HUES64 (cell line): Measurements from ENCODE around the gene CEP170B.

Source experiments
- H3K27ac ChIP-seq: 2 replicates; pipeline ENCODE4 v1.7.0; 2013; ENCODE audit warnings: low read depth, low read length, inconsistent platforms
- H3K27me3 ChIP-seq: 2 replicates; pipeline ENCODE4 v1.6.1; 2013; ENCODE audit warnings: mild to moderate bottlenecking, low read length; ENCODE audit not compliant: insufficient read depth
- H3K36me3 ChIP-seq: 2 replicates; pipeline ENCODE4 v1.6.1; 2013; ENCODE audit warnings: mild to moderate bottlenecking, low read length; ENCODE audit not compliant: insufficient read depth
- H3K4me1 ChIP-seq: 2 replicates; pipeline ENCODE4 v1.6.1; 2013; ENCODE audit warnings: mild to moderate bottlenecking, low read length, moderate library complexity; ENCODE audit not compliant: insufficient read depth
- H3K4me3 ChIP-seq: 2 replicates; pipeline ENCODE4 v1.5.1; 2013; ENCODE audit warnings: mild to moderate bottlenecking, low read length, moderate library complexity
- H3K9ac ChIP-seq: 2 replicates; pipeline ENCODE4 v1.6.1; 2013; ENCODE audit warnings: mild to moderate bottlenecking, low read depth, low read length
- H3K9me3 ChIP-seq: 2 replicates; pipeline ENCODE4 v1.6.1; 2013; ENCODE audit warnings: low read depth, low read length; ENCODE audit not compliant: insufficient read depth
- WGBS: fragments of 150-250, 120-280 bp; methylation state at CpG from one replicate; pipeline ENCODE4 v1.1.7; 2013; ENCODE audit warnings: missing lambda C conversion rate; 5-methylcytosine and 5-hydroxymethylcytosine counted together

CEP170B gene

DNA sequence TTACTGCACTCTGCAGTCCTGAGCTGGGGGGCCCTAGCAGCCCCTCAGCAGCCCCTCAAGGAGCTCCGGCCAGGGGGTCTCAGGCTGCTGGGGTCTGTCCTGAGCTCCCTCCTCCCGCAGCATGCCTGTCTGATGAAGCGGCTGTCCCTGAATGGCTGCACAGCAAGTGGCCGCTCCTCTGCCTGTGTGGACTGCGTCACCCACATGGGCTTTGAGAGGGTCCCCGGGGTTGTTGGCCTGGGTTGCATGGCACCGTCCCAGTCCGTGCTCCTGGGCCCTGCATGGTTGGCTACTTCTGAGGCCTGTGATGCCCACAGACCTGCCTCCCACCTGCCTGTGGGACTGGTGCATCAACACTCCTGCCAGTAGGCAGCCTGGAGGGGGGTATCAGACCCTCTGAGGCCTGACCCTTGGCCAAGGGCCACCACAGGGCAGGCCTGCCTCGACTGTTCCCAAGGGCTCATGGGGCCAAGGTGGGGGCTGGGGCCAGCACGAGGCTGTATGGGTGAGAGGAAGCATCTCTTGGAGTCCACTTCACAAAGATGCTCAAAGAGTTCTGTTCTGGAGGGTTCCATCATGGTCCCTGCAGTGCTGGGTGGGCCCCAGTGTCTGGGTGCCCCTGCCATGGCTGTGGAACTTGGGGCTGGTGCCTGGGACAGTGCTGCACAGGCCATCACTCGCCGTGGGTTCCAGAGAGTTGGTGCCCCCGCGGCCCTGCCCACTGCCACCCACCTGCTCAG, 12.2 kb downstream of the CEP170B start:
- no peaks in the 10 kb centered on the region for H3K9me3 ChIP-seq
- WGBS = 87% methylated on average over 14 of the region's 14 CpGs
- H3K36me3 ChIP-seq = peaks cover 13% of the 10 kb centered on the region
- no peak overlapping the region for H3K4me3 ChIP-seq
- peaks cover 10% of the 10 kb centered on the region for H3K4me1 ChIP-seq
- H3K27ac ChIP-seq = no peak overlapping the region
- no peaks in the 10 kb centered on the region for H3K27me3 ChIP-seq
- H3K9ac ChIP-seq = no peak overlapping the region

- H3K9ac ChIP-seq = no peak overlapping the region
- no peaks in the 10 kb centered on the region for H3K9me3 ChIP-seq
- H3K4me1 ChIP-seq = peaks cover 4% of the 10 kb centered on the region; the same call in 1 of the 2 replicates
- no peak overlapping the region for H3K27ac ChIP-seq
- no peak overlapping the region for H3K4me3 ChIP-seq
- peaks cover 13% of the 10 kb centered on the region for H3K36me3 ChIP-seq
- no peaks in the 10 kb centered on the region for H3K27me3 ChIP-seq
- 81% methylated on average over 27 of the region's 30 CpGs for WGBS
These were observed 12.9 kb downstream of the CEP170B start for GRCh38 chr14:104877806-104878550.

DNA sequence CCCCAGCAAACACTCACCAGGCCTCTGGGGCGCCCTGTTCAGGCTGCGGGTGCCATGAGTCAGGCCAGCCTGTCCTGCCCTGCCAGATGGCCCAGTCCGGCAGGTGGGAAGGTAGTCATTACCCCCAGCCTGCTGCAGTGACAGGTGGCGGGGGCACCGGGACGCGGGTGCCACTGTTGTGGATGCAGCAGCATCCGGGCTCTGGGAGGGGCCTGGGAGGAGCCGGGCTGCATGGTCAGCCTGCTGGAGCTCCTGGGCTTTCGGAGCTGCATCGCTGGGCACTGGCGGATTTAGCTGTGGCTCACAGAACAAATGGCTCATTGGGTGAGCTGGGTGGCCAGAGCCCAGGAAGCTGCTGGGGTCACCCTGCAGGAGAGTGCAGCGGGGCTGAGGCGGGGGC, 13.5 kb downstream of the CEP170B start:
- peaks cover 19% of the 10 kb centered on the region for H3K36me3 ChIP-seq
- no peak overlapping the region for H3K4me3 ChIP-seq
- no peaks in the 10 kb centered on the region for H3K27me3 ChIP-seq
- no peak overlapping the region for H3K9ac ChIP-seq
- H3K9me3 ChIP-seq = no peaks in the 10 kb centered on the region
- H3K4me1 ChIP-seq = 0 out of 2 replicates have a peak, but pooled peaks cover 4% of the 10 kb centered on the region
- no peak overlapping the region for H3K27ac ChIP-seq
- 94% methylated on average over 14 of the region's 14 CpGs for WGBS

- Histone ChIP-seq H3K9ac (no peak overlapping the region), H3K27ac (no peak overlapping the region), H3K4me1 (0 out of 2 replicates have a peak, but pooled peaks cover 4% of the 10 kb centered on the region), H3K4me3 (no peak overlapping the region), H3K36me3 (peaks cover 20% of the 10 kb centered on the region), H3K27me3 (no peaks in the 10 kb centered on the region), H3K9me3 (no peaks in the 10 kb centered on the region)
- WGBS = 92% methylated on average over 29 of the region's 29 CpGs
These were observed 14.3 kb downstream of the CEP170B start for GRCh38 chr14:104879201-104879982.

DNA sequence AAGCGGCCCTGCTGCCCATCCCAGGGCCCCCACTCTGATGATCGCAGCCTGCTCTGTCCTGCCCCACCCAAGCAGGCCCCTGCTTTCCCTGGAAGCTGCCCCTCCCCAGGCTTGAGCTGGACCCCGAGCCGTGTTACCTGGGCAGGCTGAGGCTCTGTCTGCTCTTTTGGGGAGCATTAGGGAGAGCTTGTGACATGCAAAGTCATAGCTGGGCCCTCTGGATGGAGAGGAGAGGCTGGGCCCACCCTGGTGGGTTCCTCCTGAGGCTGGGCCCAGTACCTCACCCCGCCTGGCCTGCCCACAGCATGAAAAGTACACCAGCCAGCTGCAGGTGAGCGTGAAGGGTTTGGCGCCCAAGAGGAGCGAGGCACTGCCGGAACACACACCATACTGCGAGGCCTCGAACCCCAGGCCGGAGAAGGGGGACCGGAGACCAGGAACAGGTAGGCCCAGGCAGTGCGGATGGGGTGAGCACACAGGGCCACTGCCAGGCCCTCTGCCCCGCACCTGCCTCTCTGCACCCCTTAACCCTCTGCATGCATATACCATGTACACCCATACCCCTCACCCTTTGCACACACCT, 15.0 kb downstream of the CEP170B start:
- WGBS = 96% methylated on average over 15 of the region's 15 CpGs
- H3K4me3 ChIP-seq = no peak overlapping the region
- H3K9me3 ChIP-seq = no peaks in the 10 kb centered on the region
- no peak overlapping the region for H3K9ac ChIP-seq
- 0 out of 2 replicates have a peak, but pooled peaks cover 4% of the 10 kb centered on the region for H3K4me1 ChIP-seq
- peaks cover 20% of the 10 kb centered on the region for H3K36me3 ChIP-seq
- no peak overlapping the region for H3K27ac ChIP-seq
- no peaks in the 10 kb centered on the region for H3K27me3 ChIP-seq

DNA sequence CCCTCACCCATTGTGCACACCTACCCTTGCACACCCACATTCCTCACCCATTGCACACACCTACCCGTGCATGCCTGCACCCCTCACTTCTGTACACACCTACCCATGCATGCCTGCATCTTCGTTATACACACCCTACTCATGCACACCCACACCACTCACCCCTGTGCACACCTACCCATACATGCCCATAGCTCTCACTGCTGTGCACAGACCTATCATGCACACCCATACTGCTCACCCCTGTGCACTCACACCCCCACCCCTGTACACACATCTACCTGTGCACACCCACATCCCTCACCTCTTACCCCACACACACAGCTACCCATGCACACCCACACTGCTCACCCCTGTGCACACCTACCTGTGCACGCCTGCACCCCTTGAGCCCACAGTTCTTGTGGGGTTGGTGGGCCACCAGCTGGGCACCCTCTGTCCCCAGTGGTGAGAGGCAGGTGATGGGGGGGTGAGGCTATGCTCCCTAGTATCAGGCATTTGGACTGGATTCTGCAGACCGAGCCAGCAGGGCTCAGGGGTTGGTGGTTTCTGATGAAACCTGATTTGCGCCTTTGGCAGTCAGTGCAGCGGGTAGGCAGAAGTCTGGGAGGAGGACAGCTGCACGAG, 15.6 kb downstream of the CEP170B start:
- no peaks in the 10 kb centered on the region for H3K9me3 ChIP-seq
- no peaks in the 10 kb centered on the region for H3K27me3 ChIP-seq
- no peak overlapping the region for H3K27ac ChIP-seq
- 0 out of 2 replicates have a peak, but pooled peaks cover 4% of the 10 kb centered on the region for H3K4me1 ChIP-seq
- peaks cover 22% of the 10 kb centered on the region for H3K36me3 ChIP-seq
- H3K9ac ChIP-seq = no peak overlapping the region
- H3K4me3 ChIP-seq = no peak overlapping the region
- 84% methylated on average over 7 of the region's 7 CpGs for WGBS

GRCh38 chr14:104881369-104881979, 16.4 kb downstream of the CEP170B start:
- 83% methylated on average over 13 of the region's 13 CpGs for WGBS
- H3K9me3 ChIP-seq = no peaks in the 10 kb centered on the region
- peaks cover 24% of the 10 kb centered on the region for H3K36me3 ChIP-seq
- H3K27ac ChIP-seq = no peak overlapping the region
- no peak overlapping the region for H3K4me3 ChIP-seq
- H3K9ac ChIP-seq = no peak overlapping the region
- no peaks in the 10 kb centered on the region for H3K27me3 ChIP-seq
- H3K4me1 ChIP-seq = 0 out of 2 replicates have a peak, but pooled peaks cover 4% of the 10 kb centered on the region

DNA sequence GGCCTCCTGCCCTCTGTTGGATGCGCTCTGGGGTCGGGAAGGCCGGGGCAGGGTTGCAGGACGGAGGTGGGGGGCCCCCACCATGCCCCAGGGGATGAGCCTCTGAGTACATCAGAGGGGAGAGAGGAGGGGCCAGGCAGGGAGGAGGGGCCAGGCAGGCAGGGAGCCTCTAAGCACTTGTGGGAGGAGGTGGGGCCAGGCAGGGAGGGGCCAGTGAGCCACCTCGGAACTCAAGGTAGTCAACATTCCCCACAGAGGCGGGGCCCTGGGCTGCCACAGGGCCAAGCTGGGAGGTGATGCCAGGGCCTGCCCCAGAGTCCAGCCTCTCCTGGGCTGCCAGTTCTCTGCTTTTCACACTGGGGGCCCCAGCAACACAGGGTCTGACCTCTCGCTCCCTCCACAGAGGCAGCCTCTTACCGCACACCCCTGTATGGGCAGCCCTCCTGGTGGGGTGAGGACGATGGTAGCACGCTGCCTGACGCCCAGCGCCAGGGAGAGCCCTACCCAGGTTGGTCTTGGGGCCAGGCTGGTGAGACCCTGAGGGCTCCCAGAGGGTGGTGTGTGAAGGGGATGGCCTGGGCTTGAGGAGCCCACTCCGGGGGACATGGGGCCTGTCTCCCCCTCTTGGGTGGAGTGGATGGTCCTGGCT, 17.4 kb downstream of the CEP170B start:
- WGBS = 68% methylated on average over 13 of the region's 13 CpGs
- Histone ChIP-seq H3K36me3 (peaks cover 28% of the 10 kb centered on the region), H3K9me3 (no peaks in the 10 kb centered on the region), H3K9ac (no peak overlapping the region), H3K4me1 (0 out of 2 replicates have a peak, but pooled peaks cover 4% of the 10 kb centered on the region), H3K27ac (no peak overlapping the region), H3K4me3 (no peak overlapping the region), H3K27me3 (no peaks in the 10 kb centered on the region)

DNA sequence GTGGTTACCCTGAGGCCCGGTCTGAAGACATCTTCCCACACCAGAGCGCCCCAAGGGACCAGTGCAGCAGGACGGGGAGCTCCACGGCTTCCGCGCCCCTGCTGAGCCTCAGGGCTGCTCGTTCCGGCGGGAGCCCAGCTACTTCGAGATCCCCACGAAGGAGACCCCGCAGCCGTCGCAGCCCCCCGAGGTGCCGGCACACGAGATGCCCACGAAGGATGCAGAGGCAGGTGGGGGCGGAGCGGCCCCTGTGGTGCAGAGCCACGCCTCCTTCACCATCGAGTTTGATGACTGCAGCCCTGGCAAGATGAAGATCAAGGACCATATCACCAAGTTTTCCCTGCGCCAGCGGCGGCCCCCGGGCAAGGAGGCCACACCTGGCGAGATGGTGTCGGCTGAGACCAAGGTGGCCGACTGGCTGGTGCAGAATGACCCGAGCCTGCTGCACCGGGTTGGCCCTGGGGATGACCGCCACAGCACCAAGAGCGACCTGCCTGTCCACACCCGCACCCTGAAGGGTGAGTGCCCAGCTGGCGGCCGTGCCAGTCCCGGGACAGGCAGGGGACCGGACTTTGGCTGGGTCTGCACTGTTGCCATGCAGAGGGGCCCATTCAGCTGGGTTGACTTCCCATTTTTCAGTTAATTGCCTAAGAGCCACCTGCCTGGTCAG, 18.1 kb downstream of the CEP170B start:
- no peak overlapping the region for H3K27ac ChIP-seq
- H3K9ac ChIP-seq = no peak overlapping the region
- H3K4me3 ChIP-seq = no peak overlapping the region
- WGBS = 92% methylated on average over 38 of the region's 38 CpGs
- H3K4me1 ChIP-seq = 0 out of 2 replicates have a peak, but pooled peaks cover 4% of the 10 kb centered on the region
- peaks cover 26% of the 10 kb centered on the region for H3K36me3 ChIP-seq
- no peaks in the 10 kb centered on the region for H3K9me3 ChIP-seq
- no peaks in the 10 kb centered on the region for H3K27me3 ChIP-seq
